GM10266 (cell line): ENCODE measurements around the gene ENC1.

Experiments
- DNase-seq: peaks from one replicate; pipeline ENCODE4 v3.0.0; 2012; ENCODE audit errors: extremely low spot score
- CTCF ChIP-seq: IDR thresholded peaks from 2 replicates; pipeline ENCODE4 v1.5.1; 2012; ENCODE audit warnings: mild to moderate bottlenecking, low read depth; ENCODE audit not compliant: control insufficient read depth, insufficient read depth; ENCODE audit errors: missing control alignments

Gene ENC1

GRCh38 chr5:74655206-74655605 lies 14.7 kb upstream of the ENC1 start:
- no peak for TF ChIP-seq CTCF
- DNase-seq, result no peak

- TF ChIP-seq CTCF, result no peak
- no peak for DNase-seq
Measured at GRCh38 chr5:74653991-74654390, 13.5 kb upstream of the ENC1 start.

GRCh38 chr5:74652576-74652975 lies 12.0 kb upstream of the ENC1 start:
- no peak for TF ChIP-seq CTCF
- no peak for DNase-seq

GRCh38 chr5:74651710-74652109 lies 11.2 kb upstream of the ENC1 start:
- no peak for DNase-seq
- TF ChIP-seq CTCF, result no peak

GRCh38 chr5:74649421-74649973 lies 9.0 kb upstream of the ENC1 start:
- no peak for DNase-seq
- no peak for TF ChIP-seq CTCF

- peak; percentile 58 for DNase-seq
- peak; percentile 51 for TF ChIP-seq CTCF
Measured at GRCh38 chr5:74648835-74649293, 8.3 kb upstream of the ENC1 start.

- no peak for TF ChIP-seq CTCF
- DNase-seq, result no peak
Measured at GRCh38 chr5:74647096-74647495, 6.6 kb upstream of the ENC1 start.
